HT-29 (cell line): ENCODE results near the gene PYDC2. TPM values are rescaled to one million over a fixed set of nuclear protein-coding genes. Genes with fewer than 3 reads are reported as not detected.

Source experiments
- DNase-seq: peaks from one replicate; pipeline ENCODE4 v3.0.0-alpha.2; 2015; ENCODE audit warnings: low spot score
- total RNA-seq: library from RNA; depleted of rRNA; stranded (reverse); fragments of >200 nt; shearing (Covaris generic); gene quantifications from 2 replicates; pipeline ENCODE4 v1.2.3, GENCODE V29; 2014; rRNA removed

PYDC2 gene
- total RNA-seq: not detected in 2 replicates

DNA sequence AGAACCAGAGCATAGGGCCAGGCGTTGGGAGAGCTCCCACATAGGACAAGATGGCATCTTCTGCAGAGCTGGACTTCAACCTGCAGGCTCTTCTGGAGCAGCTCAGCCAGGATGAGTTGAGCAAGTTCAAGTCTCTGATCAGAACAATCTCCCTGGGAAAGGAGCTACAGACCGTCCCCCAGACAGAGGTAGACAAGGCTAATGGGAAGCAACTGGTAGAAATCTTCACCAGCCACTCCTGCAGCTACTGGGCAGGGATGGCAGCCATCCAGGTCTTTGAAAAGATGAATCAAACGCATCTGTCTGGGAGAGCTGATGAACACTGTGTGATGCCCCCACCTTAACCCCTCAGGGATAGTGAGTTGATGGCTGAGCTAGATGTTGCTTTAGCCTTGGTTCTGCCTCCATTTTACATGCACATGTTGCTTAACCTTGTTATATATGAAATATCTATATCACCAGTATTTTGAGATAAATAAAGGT is at the start of gene PYDC2:
Gene PYDC2, plus strand, starts transcription at position 51 of the 483 bp plus-strand sequence. Its CDS starts 0 bp downstream, at position 51.
- DNase-seq: no peak

DNA sequence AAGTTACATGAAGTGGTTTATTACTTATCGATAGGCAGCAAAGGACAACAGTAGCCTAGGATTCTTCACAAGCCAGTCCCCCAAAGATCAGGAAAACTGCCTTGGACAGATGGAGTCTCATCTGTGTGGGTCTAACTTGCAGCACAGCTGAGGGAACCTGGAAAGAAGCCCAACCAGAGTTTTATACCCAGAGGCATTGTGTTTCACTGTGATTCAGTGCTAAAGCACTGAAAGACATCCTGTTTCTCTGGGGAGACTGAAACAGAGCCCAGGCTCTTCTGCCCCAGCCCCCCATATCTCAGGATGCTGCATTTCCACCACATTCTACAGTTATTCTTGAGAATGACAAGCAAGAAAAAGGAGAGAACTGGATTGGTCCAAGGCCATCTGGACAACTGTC is 48.2 kb upstream of the PYDC2 start:
- no peak for DNase-seq

- no peak for DNase-seq
Observed at GRCh38 chr3:191414286-191414685, 46.7 kb upstream of the PYDC2 start.

GRCh38 chr3:191414732-191415131 is 46.2 kb upstream of the PYDC2 start:
- DNase-seq: no peak

GRCh38 chr3:191415566-191415965 is 45.4 kb upstream of the PYDC2 start:
- no peak for DNase-seq

DNA sequence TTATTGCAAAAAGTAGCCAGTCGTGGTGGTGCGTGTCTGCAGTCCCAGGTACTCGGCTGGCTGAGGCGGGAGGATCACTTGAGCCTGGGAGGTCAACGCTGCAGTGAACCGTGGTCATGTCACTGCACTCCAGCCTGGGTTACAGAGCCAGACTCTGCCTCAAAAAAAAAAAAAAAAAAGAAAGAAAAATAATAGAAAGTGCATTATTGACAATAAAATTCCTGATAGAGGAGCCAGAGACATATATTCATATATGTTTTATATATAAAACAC is 43.6 kb upstream of the PYDC2 start:
- DNase-seq: no peak

DNA sequence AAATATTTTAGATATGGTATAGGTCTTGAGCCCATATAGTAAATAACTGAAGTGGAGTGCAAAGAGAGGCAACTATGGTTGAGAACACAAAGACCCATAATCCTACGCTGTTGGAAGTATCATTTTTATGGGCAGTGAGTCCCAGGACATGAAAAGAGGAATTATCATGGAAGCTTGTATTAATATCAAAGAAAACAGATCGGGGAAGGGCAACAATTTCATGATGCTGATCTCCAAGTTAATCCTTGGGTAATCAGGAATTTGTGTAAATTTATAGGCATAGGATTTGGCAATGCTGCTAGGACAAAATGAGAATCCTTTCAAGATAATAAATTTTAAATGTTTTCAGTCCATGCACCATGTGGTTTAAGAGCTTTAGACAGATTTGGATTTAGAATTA is 40.2 kb upstream of the PYDC2 start:
- no peak for DNase-seq

GRCh38 chr3:191424881-191425280 is 36.1 kb upstream of the PYDC2 start:
- no peak for DNase-seq

DNA sequence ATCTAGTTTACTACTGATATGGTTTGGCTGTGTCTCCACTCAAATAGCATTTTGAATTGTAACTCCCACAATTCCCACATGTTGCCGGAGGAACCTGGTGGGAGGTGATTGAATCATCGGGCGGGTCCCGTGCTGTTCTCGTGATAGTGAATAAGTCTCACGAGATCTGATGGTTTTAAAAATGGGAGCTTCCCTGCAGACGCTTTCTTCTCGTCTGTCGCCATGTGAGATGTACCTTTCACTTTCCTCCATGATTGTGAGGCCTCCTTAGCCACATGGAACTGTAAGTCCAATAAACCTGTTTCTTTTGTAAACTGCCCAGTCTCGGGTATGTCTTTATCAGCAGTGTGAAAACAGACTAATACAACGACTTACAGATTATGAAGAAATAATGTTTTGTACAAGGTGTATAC is 35.6 kb upstream of the PYDC2 start:
- no peak for DNase-seq

GRCh38 chr3:191426311-191426710 is 34.7 kb upstream of the PYDC2 start:
- no peak for DNase-seq

- no peak for DNase-seq
Observed at GRCh38 chr3:191428177-191428576, 32.8 kb upstream of the PYDC2 start.

- DNase-seq: no peak
Observed at GRCh38 chr3:191430103-191430502, 30.9 kb upstream of the PYDC2 start.

DNA sequence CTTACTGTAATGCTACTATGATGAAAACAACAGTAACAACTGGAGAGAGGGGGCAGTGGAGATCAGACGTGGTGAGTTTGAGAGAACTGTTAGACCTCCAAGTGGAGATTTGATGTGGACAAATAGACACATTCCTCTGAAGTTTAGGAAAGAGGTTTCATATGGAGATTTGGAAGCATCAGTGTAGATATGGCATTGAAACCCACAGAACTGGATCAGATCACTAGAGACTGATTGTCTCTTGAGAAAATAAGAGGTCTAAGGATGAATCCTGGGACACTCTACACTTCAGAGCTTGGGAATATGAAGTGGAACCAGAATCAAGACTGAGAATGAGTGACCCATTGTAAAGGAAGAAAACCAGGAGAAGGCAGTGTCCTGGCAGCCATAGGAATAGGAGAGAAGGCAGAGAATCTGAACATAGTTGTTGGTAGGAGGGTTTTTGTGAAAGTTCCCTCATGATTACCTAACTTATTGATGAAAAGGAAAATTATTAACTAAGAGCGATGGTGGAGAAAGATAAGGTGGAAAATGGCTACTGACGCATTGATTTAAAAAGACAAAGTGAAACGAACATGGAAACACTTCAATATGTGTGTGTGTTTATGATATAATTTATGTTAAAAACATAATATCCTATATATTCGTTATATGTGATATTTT is 29.7 kb upstream of the PYDC2 start:
- DNase-seq: no peak

- DNase-seq: no peak
Observed at GRCh38 chr3:191432162-191432561, 28.8 kb upstream of the PYDC2 start.

DNA sequence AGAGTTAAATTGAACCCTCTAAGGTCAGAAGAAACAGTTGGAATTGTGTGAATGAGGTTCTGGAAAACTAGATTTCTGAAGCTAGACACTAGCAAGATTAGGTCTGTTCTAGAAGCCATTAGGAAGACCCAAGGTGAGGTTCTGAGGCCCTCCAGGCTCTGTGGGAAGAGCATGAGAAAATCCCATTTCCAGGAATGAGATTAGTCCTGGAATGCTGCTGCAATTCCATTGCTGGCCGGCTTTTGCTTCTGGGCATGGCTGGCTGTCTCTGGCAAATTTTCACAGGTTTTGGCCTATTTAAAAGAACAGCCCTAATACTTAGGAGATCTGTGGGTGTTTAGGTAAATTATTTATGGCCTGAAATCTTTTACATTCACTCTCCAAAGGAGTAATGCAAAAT is 26.9 kb upstream of the PYDC2 start:
- no peak for DNase-seq

DNA sequence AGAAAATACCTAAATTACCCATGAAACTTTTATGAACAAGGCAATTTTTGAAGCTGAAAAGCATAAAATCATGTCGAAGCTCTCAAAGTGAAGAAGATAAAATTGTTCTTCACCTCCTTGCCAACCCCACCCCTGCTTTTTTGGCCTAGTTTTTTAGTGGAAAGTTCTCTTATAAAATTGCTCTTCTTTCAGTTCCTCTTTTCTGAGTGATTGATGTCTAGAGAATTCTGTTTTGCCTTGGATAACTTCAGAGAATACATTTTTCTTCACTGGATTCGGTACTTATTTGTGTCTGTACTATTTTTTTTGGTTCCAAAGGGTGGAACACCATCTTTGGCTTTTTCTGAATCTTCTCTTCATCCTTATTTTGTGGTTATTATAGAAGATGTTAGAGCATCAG is 25.0 kb upstream of the PYDC2 start:
- no peak for DNase-seq

DNA sequence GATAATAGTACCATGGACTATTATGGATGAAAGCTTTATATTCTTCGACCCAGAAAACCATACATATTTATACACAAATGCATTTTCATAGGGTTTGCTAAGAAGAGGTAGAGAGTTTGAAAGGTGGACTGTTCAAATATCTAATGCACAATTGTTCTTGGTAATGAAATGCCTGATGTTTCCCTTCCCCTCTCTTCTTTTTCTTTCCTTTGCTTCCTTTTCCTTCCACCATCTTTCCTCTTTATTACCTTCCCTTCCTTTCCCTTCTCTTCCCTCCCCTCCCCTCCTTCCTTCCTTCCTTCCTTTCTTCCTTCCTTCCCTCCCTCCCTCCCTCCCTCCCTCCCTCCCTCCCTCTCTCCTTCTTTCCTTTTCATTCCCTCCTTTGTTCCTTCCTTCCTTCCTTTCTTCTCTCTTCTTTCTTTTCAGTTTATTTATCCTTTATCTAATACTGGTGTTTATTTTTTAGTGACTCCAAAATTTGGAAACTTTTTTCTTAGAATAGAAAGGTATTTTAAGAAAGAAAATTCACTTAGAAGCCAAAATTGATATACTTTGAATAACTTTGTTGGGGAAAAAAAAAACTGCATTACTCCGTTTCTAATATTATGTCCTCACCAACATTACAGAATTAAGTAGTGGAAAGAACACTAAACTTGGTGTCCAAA is 22.7 kb upstream of the PYDC2 start:
- DNase-seq: no peak

DNA sequence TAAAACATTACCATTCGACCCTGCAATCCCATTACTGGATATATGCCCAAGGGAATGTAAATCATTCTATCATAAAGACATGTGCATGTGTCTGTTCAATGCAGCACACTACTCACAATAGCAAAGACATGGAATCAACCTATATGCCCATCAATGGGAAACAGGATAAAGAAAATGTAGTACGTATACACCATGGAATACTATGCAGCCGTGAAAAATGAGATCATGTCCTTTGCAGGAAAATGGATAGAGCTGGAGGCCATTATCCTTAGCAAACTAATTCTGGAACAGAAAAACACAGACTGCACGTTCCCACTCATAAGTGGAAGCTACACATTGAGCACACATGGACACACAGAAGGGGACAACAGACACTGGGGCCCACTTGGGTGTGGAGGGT is 20.4 kb upstream of the PYDC2 start:
- no peak for DNase-seq

DNA sequence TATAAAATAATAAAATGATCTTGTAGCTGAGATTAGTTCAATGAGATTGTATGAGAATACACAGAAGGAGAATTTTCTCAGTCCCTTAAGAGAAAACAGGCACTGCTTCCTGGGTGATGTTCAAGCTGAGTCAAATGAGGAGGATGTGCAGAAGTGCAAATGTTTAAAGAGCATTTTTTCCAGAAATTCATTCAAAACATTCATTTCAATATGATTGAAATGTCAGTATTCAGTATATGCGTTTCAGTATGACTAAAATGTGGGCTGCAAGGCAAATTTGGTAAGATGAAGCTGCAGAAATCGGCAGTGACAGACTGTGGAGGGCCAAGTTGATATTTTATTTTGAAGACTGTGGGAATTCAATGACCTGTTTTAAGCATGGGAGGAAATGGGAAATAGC is 19.3 kb upstream of the PYDC2 start:
- no peak for DNase-seq

DNA sequence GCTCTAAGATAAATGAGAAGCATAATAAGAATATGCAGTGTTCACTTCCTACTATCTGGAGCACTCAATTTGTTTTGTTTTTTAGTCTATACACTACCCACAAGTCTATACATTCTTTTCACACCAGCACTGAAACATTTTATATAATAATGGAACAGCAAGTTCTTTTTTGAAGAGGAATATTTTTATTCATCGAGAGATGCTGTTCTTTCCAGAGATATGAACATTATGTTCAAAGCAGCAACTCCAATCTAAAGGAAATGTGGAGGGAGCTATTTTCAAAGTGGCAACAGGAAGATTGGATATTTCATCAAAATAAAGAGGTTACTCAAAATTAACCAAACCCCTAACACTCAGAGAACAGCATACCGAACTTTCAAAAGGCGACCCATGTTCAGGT is 16.4 kb upstream of the PYDC2 start:
- no peak for DNase-seq

GRCh38 chr3:191449256-191449655 is 11.7 kb upstream of the PYDC2 start:
- DNase-seq: no peak

GRCh38 chr3:191455257-191455952 is 5.6 kb upstream of the PYDC2 start:
- DNase-seq: no peak

GRCh38 chr3:191460360-191460759 is 603 bp upstream of the PYDC2 start:
- DNase-seq: no peak
